ENCODE results near the gene DPH5.
"Not testable (repeated sequence)": the region's sequence is repeated elsewhere in the genome, so short reads cannot be mapped to it uniquely, and the experiment has no call there.

DPH5 gene

DNA sequence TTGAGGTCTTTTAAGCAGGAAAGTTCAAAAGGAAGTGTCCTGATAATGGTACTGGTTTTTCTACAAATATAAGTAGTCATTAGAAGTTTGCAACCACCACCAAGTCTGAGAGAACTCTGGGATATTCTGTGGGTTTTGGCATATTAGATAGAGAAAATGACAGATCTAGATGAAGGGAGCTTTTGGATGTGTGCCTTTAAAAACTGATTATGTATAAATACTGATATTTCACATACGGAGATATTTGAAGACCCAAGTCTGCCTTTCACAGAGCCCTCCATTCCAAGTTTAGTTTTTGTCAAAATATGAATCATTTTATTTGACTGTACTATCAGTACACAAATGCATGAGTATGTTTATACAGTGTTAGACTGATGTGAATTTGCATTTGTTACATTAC lies 48.6 kb downstream of the DPH5 start:
- no peak for DNase-seq

GRCh38 chr1:100972185-100972584 lies 53.4 kb downstream of the DPH5 start:
- DNase-seq = no peak

DNA sequence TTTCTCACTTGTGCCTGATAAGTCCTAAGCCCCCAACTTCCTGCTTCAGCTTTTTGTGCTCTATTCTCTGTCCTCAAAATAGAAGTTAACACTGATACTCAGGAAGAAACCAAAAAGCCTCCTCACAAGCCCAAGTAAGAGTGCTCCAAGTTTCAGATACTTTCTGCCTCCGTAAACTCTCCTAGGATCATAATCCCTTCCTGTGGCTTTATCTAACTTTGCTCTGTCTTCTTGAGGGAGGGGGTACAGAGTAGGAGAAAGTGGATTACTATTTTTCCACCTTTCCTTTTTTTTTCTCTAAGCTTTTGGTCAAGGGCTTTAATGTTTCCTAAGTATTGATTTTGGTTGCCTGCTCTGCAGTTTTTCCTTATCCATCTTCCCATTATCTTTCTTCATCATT lies 54.6 kb downstream of the DPH5 start:
- DNase-seq = no peak

GRCh38 chr1:100969327-100969726 lies 56.3 kb downstream of the DPH5 start:
- DNase-seq = no peak

DNA sequence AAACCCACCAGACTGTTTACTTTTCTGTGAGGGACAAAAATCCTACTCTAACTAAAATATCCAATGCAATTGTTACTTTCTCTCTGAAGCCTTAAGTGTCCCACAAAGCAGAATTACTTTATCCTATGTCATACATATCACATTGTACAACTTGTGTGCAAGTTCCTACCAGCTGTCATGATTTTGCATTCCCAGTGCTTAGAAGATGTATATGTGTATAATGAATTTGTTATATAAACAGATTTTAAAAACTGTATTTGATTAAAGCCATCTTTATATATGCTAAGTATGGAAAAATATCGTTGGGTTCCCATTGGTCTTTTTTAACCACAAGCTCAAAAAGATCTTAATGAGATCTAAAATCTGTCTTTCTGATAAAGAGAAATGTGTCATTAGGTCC lies 57.0 kb downstream of the DPH5 start:
- no peak for DNase-seq

DNA sequence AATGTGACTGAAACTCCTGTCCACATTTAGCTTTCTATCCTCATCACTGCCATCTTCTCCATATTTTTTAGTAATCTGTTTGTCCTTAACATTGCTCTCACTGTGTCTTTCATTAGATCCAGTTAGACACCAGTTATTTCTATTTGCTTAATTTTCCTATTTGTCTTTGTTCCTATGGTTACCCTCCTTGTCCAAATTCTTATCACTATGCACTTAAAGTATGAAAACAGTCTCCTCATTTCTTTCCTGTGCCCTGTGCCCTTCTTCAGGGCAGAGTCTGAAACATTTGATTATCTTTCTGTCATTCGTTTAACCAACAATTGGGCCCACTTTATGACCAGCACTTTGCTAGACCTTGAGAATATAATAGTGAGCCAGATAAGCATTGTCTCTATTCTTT lies 65.5 kb downstream of the DPH5 start:
- no peak for DNase-seq

GRCh38 chr1:100959502-100960060 lies 66.0 kb downstream of the DPH5 start:
- DNase-seq = no peak

GRCh38 chr1:100955322-100955721 lies 70.3 kb downstream of the DPH5 start:
- DNase-seq = no peak

- no peak for DNase-seq
These were observed 71.4 kb downstream of the DPH5 start for GRCh38 chr1:100953960-100954730.

- not testable (repeated sequence) for DNase-seq
These were observed 72.6 kb downstream of the DPH5 start for GRCh38 chr1:100952970-100953369.

DNA sequence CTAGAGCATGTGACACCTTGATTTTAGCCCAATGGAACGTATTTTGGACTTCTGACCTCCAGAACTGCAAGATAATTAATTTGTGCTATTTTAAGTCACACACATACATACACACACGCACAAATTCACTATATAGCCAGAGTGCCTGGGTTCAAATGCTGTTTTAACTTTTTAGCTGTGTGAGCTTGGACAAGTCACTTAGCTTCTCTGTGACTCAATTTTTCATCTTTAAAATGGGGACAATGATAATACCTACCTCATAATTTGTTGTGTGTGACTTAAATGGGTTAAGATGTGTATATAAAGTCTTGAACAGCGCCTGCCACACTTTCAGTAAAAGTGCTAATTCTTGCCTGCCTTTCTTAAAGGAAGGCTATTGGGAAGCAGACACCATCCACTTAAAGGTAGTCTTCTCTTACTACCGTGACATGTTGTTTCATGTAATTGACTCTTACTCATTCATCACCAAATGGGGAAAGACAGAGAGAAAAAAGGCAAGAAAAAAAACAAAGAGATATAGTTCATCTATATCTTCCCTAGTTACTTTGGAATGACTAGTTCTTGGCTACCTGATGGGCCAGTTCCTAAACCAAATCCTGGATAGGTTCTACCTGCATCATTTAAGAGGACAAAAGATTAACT lies 73.4 kb downstream of the DPH5 start:
- no peak for DNase-seq

DNA sequence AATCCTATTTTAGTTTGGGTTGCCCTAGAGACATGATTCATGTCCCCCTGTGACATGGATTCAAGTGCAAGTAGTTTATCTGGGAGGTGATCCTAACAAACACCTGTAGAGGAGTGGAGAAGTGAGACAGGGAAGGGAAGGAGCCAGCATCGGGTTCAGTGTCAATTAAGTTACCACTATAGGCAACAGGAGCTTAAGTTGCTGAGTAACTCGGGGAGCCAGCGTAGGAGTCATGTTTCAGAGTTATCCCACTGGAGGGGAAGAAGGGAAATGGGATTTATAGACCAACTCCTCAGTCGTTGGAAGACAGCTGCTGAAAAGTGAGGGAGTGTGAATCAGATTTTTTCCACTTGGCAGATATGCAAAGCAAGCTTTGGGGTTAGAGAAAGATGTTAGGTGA lies 74.8 kb downstream of the DPH5 start:
- no peak for DNase-seq

DNA sequence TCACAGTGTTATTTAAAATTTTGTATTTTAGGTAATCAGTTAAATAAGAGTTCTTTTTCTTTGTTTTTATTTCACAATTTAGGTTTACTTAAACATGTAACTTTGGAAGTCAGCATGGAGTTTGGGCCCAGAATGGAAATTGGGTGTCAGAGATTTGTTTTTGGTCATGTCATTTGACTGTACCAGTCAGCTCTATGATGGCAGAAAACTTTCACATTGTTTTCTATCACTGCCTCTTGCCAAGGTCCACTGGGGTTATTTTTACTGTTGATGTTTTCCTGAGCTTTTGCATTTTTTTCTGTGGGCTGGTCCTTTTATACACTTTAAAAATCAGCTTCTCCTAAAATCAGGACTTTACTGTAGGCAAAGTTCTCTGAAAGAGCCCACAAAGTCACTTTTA lies 75.2 kb downstream of the DPH5 start:
- no peak for DNase-seq

GRCh38 chr1:100949515-100950158 lies 75.9 kb downstream of the DPH5 start:
- not testable (repeated sequence) for DNase-seq

DNA sequence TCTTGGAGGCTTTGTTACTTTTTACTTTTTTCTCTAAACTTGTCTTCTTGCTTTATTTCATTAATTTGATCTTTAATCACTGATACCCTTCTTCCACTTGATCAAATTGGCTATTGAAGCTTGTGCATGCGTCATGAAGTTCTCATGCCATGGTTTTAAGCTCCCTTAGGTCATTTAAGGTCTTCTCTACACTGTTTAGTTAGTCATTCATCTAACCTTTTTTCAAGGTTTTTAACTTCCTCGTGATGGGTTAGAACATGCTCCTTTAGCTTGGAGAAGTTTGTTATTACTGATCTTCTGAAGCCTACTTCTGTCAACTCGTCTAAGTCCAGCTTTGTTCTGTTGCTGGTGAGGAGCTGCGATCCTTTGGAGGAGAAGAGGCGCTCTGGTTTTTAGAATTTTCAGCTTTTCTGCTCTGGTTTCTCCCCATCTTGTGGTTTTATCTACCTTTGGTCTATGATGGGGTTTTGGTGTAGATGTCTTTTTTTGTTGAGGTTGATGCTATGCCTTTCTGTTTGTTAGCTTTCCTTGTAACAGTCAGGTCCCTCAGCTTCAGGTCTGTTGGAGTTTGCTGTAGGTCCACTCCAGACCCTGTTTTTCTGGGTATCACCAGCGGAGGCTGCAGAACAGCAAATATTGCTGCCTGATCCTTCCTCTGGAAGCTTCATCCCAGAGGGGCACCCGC lies 76.7 kb downstream of the DPH5 start:
- not testable (repeated sequence) for DNase-seq

DNA sequence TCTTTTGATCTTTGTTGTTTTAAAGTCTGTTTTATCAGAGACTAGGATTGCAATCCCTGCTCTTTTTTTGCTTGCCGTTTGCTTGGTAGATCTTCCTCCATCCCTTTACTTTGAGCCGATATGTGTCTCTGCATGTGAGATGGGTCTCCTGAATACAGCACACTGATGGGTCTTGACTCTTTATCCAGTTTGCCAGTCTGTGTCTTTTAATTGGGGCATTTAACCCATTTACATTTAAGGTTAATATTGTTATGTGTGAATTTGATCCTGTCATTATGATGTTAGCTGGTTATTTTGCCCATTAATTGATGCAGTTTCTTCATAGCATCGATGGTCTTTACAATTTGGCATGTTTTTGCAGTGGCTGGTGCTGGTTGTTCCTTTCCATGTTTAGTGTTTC lies 77.8 kb downstream of the DPH5 start:
- not testable (repeated sequence) for DNase-seq

- DNase-seq = not testable (repeated sequence)
These were observed 79.5 kb downstream of the DPH5 start for GRCh38 chr1:100946064-100946463.

DNA sequence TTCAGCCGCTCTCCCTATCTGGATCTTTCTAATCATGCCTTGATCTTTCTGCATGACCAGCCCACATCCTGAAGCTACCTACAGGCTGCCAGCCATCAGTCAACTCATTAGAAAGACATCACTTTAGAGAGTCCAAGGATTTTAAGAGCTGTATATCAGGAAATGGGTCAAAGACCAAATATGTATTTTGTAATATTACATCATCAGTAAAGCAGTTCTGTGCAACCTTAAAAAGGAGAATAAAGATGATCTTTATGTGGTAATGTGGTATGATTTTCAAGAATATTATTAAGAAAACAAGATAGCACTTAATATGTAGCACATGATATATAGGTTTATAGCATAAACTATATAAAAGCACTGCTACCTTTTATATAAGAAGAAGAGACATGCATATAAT lies 82.1 kb downstream of the DPH5 start:
- DNase-seq = no peak

DNA sequence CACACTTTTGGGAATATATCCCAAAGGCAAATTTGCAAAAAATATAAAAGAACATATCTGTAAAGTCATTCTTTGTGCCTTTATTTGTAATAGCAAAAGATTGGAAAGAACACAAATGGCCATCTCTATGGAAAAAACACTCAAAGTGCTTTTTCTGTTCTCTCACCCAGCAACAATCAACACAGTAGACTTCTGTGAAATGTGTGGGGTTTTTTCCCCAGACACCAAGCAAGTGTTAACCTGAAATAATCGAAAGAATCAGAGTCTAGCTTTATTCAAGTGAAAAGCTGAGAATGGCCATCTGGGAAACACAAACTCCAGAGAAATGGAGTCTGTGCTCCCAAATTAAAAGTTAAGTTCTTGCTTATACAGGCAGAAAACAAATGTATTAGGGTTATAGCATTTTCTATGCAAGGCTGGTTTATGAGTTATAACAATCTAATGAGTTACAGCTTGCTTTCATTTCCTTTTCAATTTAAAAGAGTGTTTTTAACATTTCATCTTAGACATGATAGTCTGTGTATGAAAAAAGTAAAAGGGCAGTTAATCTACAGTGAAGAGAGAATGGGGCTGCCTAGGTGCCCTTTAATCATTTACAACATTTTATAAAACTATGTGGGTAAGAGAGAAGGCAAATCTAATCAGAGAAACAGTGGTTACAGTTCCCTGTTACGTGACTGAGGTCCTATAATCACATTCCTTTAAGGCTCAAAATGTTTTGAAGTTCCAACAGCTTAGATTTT lies 83.1 kb downstream of the DPH5 start:
- no peak for DNase-seq

- DNase-seq = no peak
These were observed 83.9 kb downstream of the DPH5 start for GRCh38 chr1:100941580-100942216.

DNA sequence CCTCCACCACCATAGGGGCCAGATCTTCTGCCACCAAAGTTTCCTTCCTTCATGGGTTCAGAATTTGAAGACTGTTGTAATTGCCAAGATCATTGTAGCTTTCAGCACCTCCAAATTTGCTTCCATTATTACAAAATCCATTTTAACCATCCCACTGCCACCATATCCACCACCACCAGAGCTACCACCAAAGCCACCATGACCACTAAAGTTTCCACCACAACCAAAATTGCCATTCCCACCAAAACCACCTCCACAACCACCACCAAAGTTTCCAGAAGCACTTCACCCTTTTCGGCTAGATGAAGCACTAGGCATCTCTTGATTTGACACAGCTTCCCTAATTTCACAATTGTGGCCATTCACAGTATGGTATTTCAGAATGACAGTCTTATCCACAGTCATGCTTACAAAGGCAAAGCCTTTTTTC lies 84.5 kb downstream of the DPH5 start:
- DNase-seq = no peak
